IMR-90 (cell line): ENCODE data around the gene MAGI1. TPM values are rescaled to one million over a fixed set of nuclear protein-coding genes. Genes with fewer than 3 reads are reported as not detected.

Experiments used
- ATAC-seq: fragments of 200-7000 bp; cut with Tn5 transposase; 2 replicates; pipeline ENCODE4 v1.9.1; 2020; ENCODE audit warnings: low read depth, mild to moderate bottlenecking, moderate library complexity
- BruUV-seq: library from RNA; stranded (reverse); fragments of 400-500 nt; replicated peaks from 2 replicates; lab custom pipeline; 2021; lab: Mats Ljungman, UMichigan
- CTCF ChIA-PET: fragments of 300-600 bp; formaldehyde crosslinking; extraction: SDS; loops from one replicate; lab custom pipeline; 2021; ENCODE audit warnings: antibody characterized with exemption; lab: Yijun Ruan, JAX
- POLR2A ChIA-PET: fragments of 300-600 bp; sonication (Branson Sonifier 250); formaldehyde crosslinking; loops from one replicate; lab custom pipeline; 2022; ENCODE audit warnings: antibody characterized with exemption; ENCODE audit not compliant: unreplicated experiment; lab: Charles Lee
- DNase-seq: peaks from one replicate; pipeline ENCODE4 v3.0.0; 2013
- H2AFZ ChIP-seq: replicated peaks from 2 replicates; pipeline ENCODE3; 2013; ENCODE audit warnings: low read length, mild to moderate bottlenecking; ENCODE audit not compliant: poor library complexity
- H2AK5ac ChIP-seq: 2 replicates; pipeline ENCODE4 v1.6.1; 2013; ENCODE audit warnings: low read depth, low read length, inconsistent platforms
- H2AK9ac ChIP-seq: replicated peaks from 2 replicates; pipeline ENCODE3; 2013; ENCODE audit warnings: mild to moderate bottlenecking, low read depth, low read length, moderate library complexity; ENCODE audit not compliant: poor library complexity
- H2BK120ac ChIP-seq: 2 replicates; pipeline ENCODE4 v1.6.1; 2013; ENCODE audit warnings: low read depth, low read length, inconsistent platforms
- H2BK15ac ChIP-seq: 3 replicates; pipeline ENCODE4 v1.6.1; 2013; ENCODE audit warnings: low read depth, low read length, inconsistent platforms
- H2BK20ac ChIP-seq: 2 replicates; pipeline ENCODE4 v1.6.1; 2013; ENCODE audit warnings: low read depth, mild to moderate bottlenecking, inconsistent platforms, low read length, moderate library complexity
- H2BK5ac ChIP-seq: 2 replicates; pipeline ENCODE4 v1.6.1; 2013; ENCODE audit warnings: mild to moderate bottlenecking, low read depth, low read length, inconsistent platforms; ENCODE audit not compliant: poor library complexity, severe bottlenecking
- H3K14ac ChIP-seq: replicated peaks from 2 replicates; pipeline ENCODE4 v1.6.1; 2013; ENCODE audit warnings: low read depth, low read length, inconsistent platforms
- H3K18ac ChIP-seq: 2 replicates; pipeline ENCODE4 v1.6.1; 2013; ENCODE audit warnings: low read depth, low read length, control low read depth
- H3K23ac ChIP-seq: 2 replicates; pipeline ENCODE4 v1.6.1; 2013; ENCODE audit warnings: low read depth, low read length, inconsistent platforms
- H3K27ac ChIP-seq: 2 replicates; pipeline ENCODE4 v1.5.1; 2013; ENCODE audit warnings: mild to moderate bottlenecking, control low read depth, low read length; ENCODE audit not compliant: insufficient read depth
- H3K27me3 ChIP-seq: 2 replicates; pipeline ENCODE4 v1.6.1; 2013; ENCODE audit warnings: low read length; ENCODE audit not compliant: control insufficient read depth, insufficient read depth
- H3K36me3 ChIP-seq: 2 replicates; pipeline ENCODE4 v1.6.1; 2013; ENCODE audit warnings: low read length, mixed read lengths; ENCODE audit not compliant: control insufficient read depth, insufficient read depth
- H3K4ac ChIP-seq: 2 replicates; pipeline ENCODE4 v1.6.1; 2013; ENCODE audit warnings: low read depth, low read length, inconsistent platforms
- H3K4me1 ChIP-seq: 2 replicates; pipeline ENCODE4 v1.6.1; 2013; ENCODE audit warnings: low read length, mixed read lengths; ENCODE audit not compliant: control insufficient read depth, insufficient read depth
- H3K4me2 ChIP-seq: 2 replicates; pipeline ENCODE4 v1.6.1; 2013; ENCODE audit warnings: low read depth, mild to moderate bottlenecking, control low read depth, low read length, moderate library complexity
- H3K4me3 ChIP-seq: 2 replicates; pipeline ENCODE4 v1.5.1; 2013; ENCODE audit warnings: low read depth, mild to moderate bottlenecking, control low read depth, low read length, moderate library complexity; ENCODE audit not compliant: insufficient read depth
- H3K56ac ChIP-seq: 2 replicates; pipeline ENCODE4 v1.6.1; 2013; ENCODE audit warnings: low read length, inconsistent platforms; ENCODE audit not compliant: insufficient read depth; ENCODE audit errors: extremely low read depth
- H3K79me1 ChIP-seq, 2 experiments: 2 replicates each; pipeline ENCODE4 v1.6.1; 2013; ENCODE audit warnings: low read length in 2 of 2, inconsistent platforms in 1 of 2, low read depth in 1 of 2
- H3K9ac ChIP-seq: 2 replicates; pipeline ENCODE4 v1.6.1; 2013; ENCODE audit warnings: low read depth, low read length, control low read depth
- H3K9me1 ChIP-seq: 2 replicates; pipeline ENCODE4 v1.6.1; 2013; ENCODE audit warnings: low read length, inconsistent platforms; ENCODE audit not compliant: insufficient read depth
- H3K9me3 ChIP-seq: 2 replicates; pipeline ENCODE4 v1.6.1; 2013; ENCODE audit warnings: low read length; ENCODE audit not compliant: control insufficient read depth, insufficient read depth
- H4K20me1 ChIP-seq: 2 replicates; pipeline ENCODE4 v1.6.1; 2013; ENCODE audit warnings: low read length, inconsistent platforms; ENCODE audit not compliant: insufficient read depth
- H4K5ac ChIP-seq: 2 replicates; pipeline ENCODE4 v1.6.1; 2013; ENCODE audit warnings: mild to moderate bottlenecking, low read depth, low read length, control low read depth
- H4K8ac ChIP-seq, 2 experiments: 2 replicates each; pipeline ENCODE4 v1.6.1; 2013; ENCODE audit warnings: low read depth in 2 of 2, low read length in 2 of 2, control low read depth in 1 of 2, inconsistent platforms in 1 of 2
- H4K91ac ChIP-seq: 2 replicates; pipeline ENCODE4 v1.6.1; 2013; ENCODE audit warnings: low read depth, low read length, inconsistent platforms; ENCODE audit not compliant: insufficient read depth
- CEBPB ChIP-seq: IDR thresholded peaks from 2 replicates; pipeline ENCODE4 v1.6.1; 2012; ENCODE audit warnings: low read depth, low read length, improper control_type of control experiment
- RFX5 ChIP-seq: IDR thresholded peaks from 2 replicates; pipeline ENCODE4 v1.8.0; 2012; ENCODE audit warnings: low read depth, mild to moderate bottlenecking, low read length, moderate library complexity
- WGBS, 2 experiments: methylation state at CpG; one replicate each; pipeline versions ENCODE4 v1.1.5 to v1.1.7; 2013; ENCODE audit warnings: missing lambda C conversion rate in 2 of 2; ENCODE audit not compliant: insufficient read length in 1 of 2; ENCODE audit errors: extremely low coverage in 2 of 2; 5-methylcytosine and 5-hydroxymethylcytosine counted together
- dilution Hi-C: fragments of 300-500 bp; cut with HindIII; formaldehyde crosslinking; loops from one replicate; pipeline ENCODE4 v1.14.3; 2018; ENCODE audit warnings: low sequenced_read_pairs; ENCODE audit not compliant: unreplicated experiment
- in situ Hi-C: fragments of 300-500 bp; cut with MboI; formaldehyde crosslinking; loops from 3 replicates; pipeline ENCODE4 v1.14.3; 2019; ENCODE audit warnings: low sequenced_read_pairs, inconsistent platforms, mixed read lengths
- intact Hi-C: fragments of 100-400 bp; cut with micrococcal nuclease; formaldehyde crosslinking; loops from 2 replicates; pipeline ENCODE4 v1.10.0; 2022
- polyA plus RNA-seq, 3 experiments: library from polyadenylated mRNA; depleted of rRNA; stranded (reverse); fragments of >200 nt; gene quantifications; 2 replicates each; pipeline ENCODE4 v1.2.3, GENCODE V29; 2012; ENCODE audit warnings: low replicate concordance in 1 of 3
- total RNA-seq: library from RNA; depleted of rRNA; stranded (reverse); fragments of >200 nt; gene quantifications from 2 replicates; pipeline ENCODE4 v1.2.3, GENCODE V29; 2012
- TF ChIP-seq, protein P1 (sequence below): fragments of 150-350 bp; IDR thresholded peaks from 2 replicates; pipeline ENCODE4 v1.6.1; 2017; ENCODE audit warnings: mild to moderate bottlenecking, antibody characterized with exemption, low read length, low read depth

MAGI1 gene
- total and polyA plus RNA-seq, 2 of the 4 experiments (the other 2 are of a cell fraction) = 14.5 to 24.2 TPM

DNA sequence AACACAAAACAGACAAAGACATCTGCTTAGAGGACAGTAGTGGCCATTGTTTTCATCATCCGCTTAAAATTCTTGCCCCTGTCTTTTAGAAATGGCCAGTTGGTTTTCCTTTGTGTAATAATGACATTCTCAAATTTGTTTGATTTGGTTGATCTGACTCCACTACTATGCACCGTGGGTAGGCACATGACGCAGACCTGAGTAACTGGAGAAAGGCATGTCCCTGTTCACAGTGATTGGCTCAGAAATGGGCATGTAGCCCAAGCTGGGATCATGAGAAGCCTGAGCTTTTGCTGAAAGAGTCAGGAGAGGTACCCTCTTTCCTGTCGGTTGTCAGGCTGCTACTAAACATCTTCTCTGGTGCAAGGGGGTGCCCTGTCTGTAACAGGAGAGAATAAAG, 36.6 kb upstream of the MAGI1 start:
- Histone ChIP-seq H3K9ac (no peak overlapping the region), H2AK9ac (peak overlapping the region; percentile 3), H3K27ac (no peak overlapping the region), H4K20me1 (no peaks in the 10 kb centered on the region), H3K18ac (no peak overlapping the region), H3K79me1 (no peaks in the 10 kb centered on the region), H3K4me1 (no peaks in the 10 kb centered on the region; the same call in 1 of the 2 replicates), H4K5ac (no peak overlapping the region), H2BK20ac (no peak overlapping the region), H3K56ac (no peak overlapping the region), H3K36me3 (no peaks in the 10 kb centered on the region), H3K27me3 (no peaks in the 10 kb centered on the region), H3K23ac (no peak overlapping the region), H3K9me3 (no peaks in the 10 kb centered on the region; the same call in 1 of the 2 replicates), H3K4ac (no peak overlapping the region), H2BK5ac (peak overlapping the region; percentile 10), H3K4me3 (no peak overlapping the region), H3K14ac (no peak overlapping the region), H3K9me1 (no peaks in the 10 kb centered on the region), H4K8ac (no peak overlapping the region; a peak in 1 of 4 replicates), H2BK120ac (peak overlapping the region; percentile 14; the same call in 1 of the 2 replicates), H2AK5ac (no peak overlapping the region), H3K4me2 (no peak overlapping the region), H2BK15ac (no peak overlapping the region), H4K91ac (no peak overlapping the region), H2AFZ (peak overlapping the region; percentile 69)
- dilution Hi-C loops = no loop called here
- no peak for TF ChIP-seq RFX5
- TF ChIP-seq, protein P1, sequence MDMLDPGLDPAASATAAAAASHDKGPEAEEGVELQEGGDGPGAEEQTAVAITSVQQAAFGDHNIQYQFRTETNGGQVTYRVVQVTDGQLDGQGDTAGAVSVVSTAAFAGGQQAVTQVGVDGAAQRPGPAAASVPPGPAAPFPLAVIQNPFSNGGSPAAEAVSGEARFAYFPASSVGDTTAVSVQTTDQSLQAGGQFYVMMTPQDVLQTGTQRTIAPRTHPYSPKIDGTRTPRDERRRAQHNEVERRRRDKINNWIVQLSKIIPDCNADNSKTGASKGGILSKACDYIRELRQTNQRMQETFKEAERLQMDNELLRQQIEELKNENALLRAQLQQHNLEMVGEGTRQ = peak; percentile 72; the same call in 1 of the 2 replicates
- 0 out of 2 replicates have a peak, but pooled peaks have one; percentile 4 for TF ChIP-seq CEBPB
- WGBS, 2 experiments = no CpG with 5 or more reads among the region's 4 CpGs
- CTCF ChIA-PET = no interaction called here
- BruUV-seq = no TSS peak
- peak; percentile 83 for ATAC-seq
- intact Hi-C loops = no loop called here
- DNase-seq = peak; percentile 89
- POLR2A ChIA-PET = no interaction called here
- in situ Hi-C loops = no loop called here
